KMS-11 (cell line): ENCODE data around the gene CBLN3.

Source experiments
- H2AFZ ChIP-seq: fragments of 200-600 bp; sonication (generic); 2 replicates; pipeline ENCODE4 v1.6.1; 2016; ENCODE audit warnings: antibody characterized with exemption, mixed run types, low read depth
- H3K27ac ChIP-seq: fragments of 200-600 bp; sonication (generic); 2 replicates; pipeline ENCODE4 v1.6.1; 2016; ENCODE audit warnings: mild to moderate bottlenecking, mixed run types
- H3K27me3 ChIP-seq: fragments of 200-600 bp; sonication (generic); 2 replicates; pipeline ENCODE4 v1.6.1; 2017; ENCODE audit warnings: mild to moderate bottlenecking, low read depth, mixed run types, moderate library complexity; ENCODE audit not compliant: insufficient read depth
- H3K36me3 ChIP-seq: fragments of 200-600 bp; sonication (generic); 2 replicates; pipeline ENCODE4 v1.6.1; 2017; ENCODE audit warnings: mild to moderate bottlenecking, mixed run types; ENCODE audit not compliant: insufficient read depth
- H3K4me1 ChIP-seq: fragments of 200-600 bp; sonication (generic); 2 replicates; pipeline ENCODE4 v1.6.1; 2016; ENCODE audit warnings: mild to moderate bottlenecking, low read depth, mixed run types; ENCODE audit not compliant: poor library complexity, severe bottlenecking
- H3K4me2 ChIP-seq: fragments of 200-600 bp; sonication (generic); 2 replicates; pipeline ENCODE4 v1.7.0; 2016; ENCODE audit warnings: mild to moderate bottlenecking, mixed run types
- H3K4me3 ChIP-seq: fragments of 200-600 bp; sonication (generic); IDR thresholded peaks from 2 replicates; pipeline ENCODE4 v1.6.1; 2017; ENCODE audit warnings: low read depth, low read length, mixed read lengths; ENCODE audit not compliant: insufficient read depth
- H3K79me2 ChIP-seq: fragments of 200-600 bp; sonication (generic); 2 replicates; pipeline ENCODE4 v1.6.1; 2016; ENCODE audit warnings: low read depth, mixed run types; ENCODE audit not compliant: insufficient read depth
- H3K9ac ChIP-seq: fragments of 200-600 bp; sonication (generic); 2 replicates; pipeline ENCODE4 v1.6.1; 2016; ENCODE audit warnings: mild to moderate bottlenecking, mixed run types
- H4K20me1 ChIP-seq: fragments of 200-600 bp; sonication (generic); 2 replicates; pipeline ENCODE4 v1.6.1; 2016; ENCODE audit warnings: mild to moderate bottlenecking, mixed run types; ENCODE audit not compliant: insufficient read depth
- TF ChIP-seq, protein P1 (sequence below): fragments of 200-600 bp; sonication (generic); conservative IDR thresholded peaks from 2 replicates; pipeline ENCODE4 v1.6.1; 2017; ENCODE audit warnings: low read depth, mild to moderate bottlenecking, antibody characterized with exemption, low read length, moderate library complexity, mixed read lengths

The CBLN3 gene

GRCh38 chr14:24387009-24387345, 42.5 kb downstream of the CBLN3 start:
- Histone ChIP-seq H3K9ac (no peak overlapping the region), H3K79me2 (no peaks in the 10 kb centered on the region), H3K4me2 (no peak overlapping the region), H3K36me3 (no peaks in the 10 kb centered on the region), H4K20me1 (no peaks in the 10 kb centered on the region), H3K4me1 (no peaks in the 10 kb centered on the region), H3K27ac (no peak overlapping the region), H2AFZ (no peak overlapping the region), H3K27me3 (no peaks in the 10 kb centered on the region), H3K4me3 (no peak overlapping the region)
- TF ChIP-seq, protein P1, sequence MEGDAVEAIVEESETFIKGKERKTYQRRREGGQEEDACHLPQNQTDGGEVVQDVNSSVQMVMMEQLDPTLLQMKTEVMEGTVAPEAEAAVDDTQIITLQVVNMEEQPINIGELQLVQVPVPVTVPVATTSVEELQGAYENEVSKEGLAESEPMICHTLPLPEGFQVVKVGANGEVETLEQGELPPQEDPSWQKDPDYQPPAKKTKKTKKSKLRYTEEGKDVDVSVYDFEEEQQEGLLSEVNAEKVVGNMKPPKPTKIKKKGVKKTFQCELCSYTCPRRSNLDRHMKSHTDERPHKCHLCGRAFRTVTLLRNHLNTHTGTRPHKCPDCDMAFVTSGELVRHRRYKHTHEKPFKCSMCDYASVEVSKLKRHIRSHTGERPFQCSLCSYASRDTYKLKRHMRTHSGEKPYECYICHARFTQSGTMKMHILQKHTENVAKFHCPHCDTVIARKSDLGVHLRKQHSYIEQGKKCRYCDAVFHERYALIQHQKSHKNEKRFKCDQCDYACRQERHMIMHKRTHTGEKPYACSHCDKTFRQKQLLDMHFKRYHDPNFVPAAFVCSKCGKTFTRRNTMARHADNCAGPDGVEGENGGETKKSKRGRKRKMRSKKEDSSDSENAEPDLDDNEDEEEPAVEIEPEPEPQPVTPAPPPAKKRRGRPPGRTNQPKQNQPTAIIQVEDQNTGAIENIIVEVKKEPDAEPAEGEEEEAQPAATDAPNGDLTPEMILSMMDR: no peak

GRCh38 chr14:24385524-24385923, 43.9 kb downstream of the CBLN3 start:
- H3K36me3 ChIP-seq: no peaks in the 10 kb centered on the region
- H3K27ac ChIP-seq: no peak overlapping the region
- no peaks in the 10 kb centered on the region for H3K27me3 ChIP-seq
- no peak overlapping the region for H3K4me3 ChIP-seq
- no peaks in the 10 kb centered on the region for H3K4me1 ChIP-seq
- no peak overlapping the region for H3K9ac ChIP-seq
- TF ChIP-seq, protein P1: no peak
- no peaks in the 10 kb centered on the region for H3K79me2 ChIP-seq
- H2AFZ ChIP-seq: no peak overlapping the region
- no peaks in the 10 kb centered on the region for H4K20me1 ChIP-seq
- no peak overlapping the region for H3K4me2 ChIP-seq

- no peaks in the 10 kb centered on the region for H4K20me1 ChIP-seq
- TF ChIP-seq, protein P1: no peak
- H3K27me3 ChIP-seq: no peaks in the 10 kb centered on the region
- no peak overlapping the region for H3K27ac ChIP-seq
- H3K4me1 ChIP-seq: no peaks in the 10 kb centered on the region
- H3K9ac ChIP-seq: no peak overlapping the region
- no peak overlapping the region for H3K4me3 ChIP-seq
- no peaks in the 10 kb centered on the region for H3K79me2 ChIP-seq
- no peaks in the 10 kb centered on the region for H3K36me3 ChIP-seq
- H2AFZ ChIP-seq: no peak overlapping the region
- no peak overlapping the region for H3K4me2 ChIP-seq
Measured at GRCh38 chr14:24384169-24384568, 45.3 kb downstream of the CBLN3 start.

GRCh38 chr14:24382064-24382371, 47.5 kb downstream of the CBLN3 start:
- H3K79me2 ChIP-seq: no peaks in the 10 kb centered on the region
- no peak overlapping the region for H3K27ac ChIP-seq
- no peak overlapping the region for H3K4me3 ChIP-seq
- no peak overlapping the region for H3K9ac ChIP-seq
- no peaks in the 10 kb centered on the region for H3K36me3 ChIP-seq
- no peaks in the 10 kb centered on the region for H4K20me1 ChIP-seq
- no peak overlapping the region for H2AFZ ChIP-seq
- no peak overlapping the region for H3K4me2 ChIP-seq
- no peaks in the 10 kb centered on the region for H3K27me3 ChIP-seq
- TF ChIP-seq, protein P1: no peak
- H3K4me1 ChIP-seq: no peaks in the 10 kb centered on the region
